Activated T-cell treated with anti-CD3 and anti-CD28 coated beads, Interleukin-2, amount 50 U/mL, for 24 hours (primary cell): ENCODE results near the gene TRMU.
A peak's percentile ranks its signal among the peaks of the same experiment; 100 is the strongest.

ENCODE experiments used
- DNase-seq: peaks from one replicate; pipeline ENCODE4 v3.0.0-alpha.2; 2020
- H3K27ac Mint-ChIP-seq: 2 replicates; pipeline ENCODE4 v1.8.0; 2020; ENCODE audit warnings: mild to moderate bottlenecking, mixed read lengths
- H3K27me3 Mint-ChIP-seq: 2 replicates; pipeline ENCODE4 v1.8.0; 2020; ENCODE audit warnings: mixed read lengths
- H3K36me3 Mint-ChIP-seq: 2 replicates; pipeline ENCODE4 v1.8.0; 2020; ENCODE audit warnings: low read depth, mixed read lengths
- H3K4me1 Mint-ChIP-seq: 2 replicates; pipeline ENCODE4 v1.8.0; 2020; ENCODE audit warnings: low read depth, mixed read lengths
- H3K4me3 Mint-ChIP-seq: 2 replicates; pipeline ENCODE4 v1.8.0; 2020; ENCODE audit warnings: mild to moderate bottlenecking, moderate library complexity, mixed read lengths
- H3K9me3 Mint-ChIP-seq: 2 replicates; pipeline ENCODE4 v1.8.0; 2020; ENCODE audit warnings: mixed read lengths

The TRMU gene

DNA sequence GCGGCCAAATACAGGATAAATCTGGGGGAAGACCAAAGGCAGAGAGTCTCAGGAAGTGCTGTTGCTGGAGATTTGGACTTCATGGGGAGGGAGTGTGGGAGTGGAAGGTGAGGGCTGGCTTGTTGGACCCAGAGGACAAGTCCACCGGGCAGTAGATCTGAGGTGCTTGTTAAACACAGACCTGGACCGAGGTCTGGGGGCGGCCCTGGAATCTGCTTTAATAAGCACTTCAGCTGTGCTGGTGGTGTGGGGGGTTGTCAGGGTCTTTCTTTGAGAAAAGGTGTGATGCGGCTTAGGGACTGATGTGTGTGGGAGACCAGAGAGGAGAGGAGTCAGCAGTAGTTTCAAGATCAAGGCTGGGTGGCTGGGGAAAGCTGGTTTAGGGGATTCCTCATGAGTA, 4.4 kb downstream of the TRMU start:
- DNase-seq, result no peak
- Mint-ChIP-seq H3K9me3 (no peaks in the 10 kb centered on the region), H3K4me3 (no peak overlapping the region), H3K27ac (no peak overlapping the region), H3K36me3 (peaks cover 88% of the 10 kb centered on the region), H3K4me1 (peaks cover 35% of the 10 kb centered on the region), H3K27me3 (no peaks in the 10 kb centered on the region)

GRCh38 chr22:46340676-46341075, 5.2 kb downstream of the TRMU start:
- no peaks in the 10 kb centered on the region for H3K9me3 Mint-ChIP-seq
- no peaks in the 10 kb centered on the region for H3K27me3 Mint-ChIP-seq
- H3K4me3 Mint-ChIP-seq, result no peak overlapping the region
- H3K4me1 Mint-ChIP-seq, result peaks cover 32% of the 10 kb centered on the region
- DNase-seq, result no peak
- peaks cover 92% of the 10 kb centered on the region for H3K36me3 Mint-ChIP-seq
- no peak overlapping the region for H3K27ac Mint-ChIP-seq

DNA sequence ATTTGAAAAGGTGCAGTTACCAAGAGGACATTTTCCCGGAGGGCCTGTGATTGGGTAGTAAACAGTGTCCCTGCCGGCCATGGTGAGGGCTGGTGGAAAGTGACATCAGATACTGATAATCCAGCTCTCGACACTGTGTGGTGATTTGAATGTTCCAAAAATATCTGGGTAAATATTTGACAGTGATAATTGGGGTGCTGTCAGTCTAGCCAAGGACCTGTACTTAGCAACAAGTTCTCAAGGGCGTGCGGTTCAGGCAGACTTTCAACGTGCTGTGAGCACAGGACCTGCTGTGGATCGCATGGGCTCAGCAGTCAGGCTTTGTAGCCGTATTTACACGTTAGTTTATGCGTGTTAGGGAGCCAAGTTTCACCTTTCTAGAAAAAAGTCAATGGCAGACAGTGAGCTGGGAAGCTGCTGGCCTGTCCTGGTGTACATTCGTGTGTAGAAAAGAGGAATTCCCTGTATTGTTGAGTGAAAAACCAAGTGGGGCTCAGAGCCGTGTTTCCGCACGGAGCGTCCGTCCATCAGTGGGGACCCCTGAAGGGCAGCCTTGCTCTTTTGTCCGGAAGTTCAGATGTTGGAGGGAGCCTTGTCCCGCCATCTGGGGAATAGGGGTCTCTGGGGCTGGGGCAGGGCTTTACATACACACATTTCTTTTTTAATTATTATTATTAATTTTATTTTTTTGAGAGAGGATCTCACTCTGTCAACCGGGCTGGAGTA, 11.3 kb downstream of the TRMU start:
- no peak for DNase-seq
- no peak overlapping the region for H3K4me3 Mint-ChIP-seq
- no peaks in the 10 kb centered on the region for H3K9me3 Mint-ChIP-seq
- peaks cover 99% of the 10 kb centered on the region for H3K36me3 Mint-ChIP-seq
- no peak overlapping the region for H3K27ac Mint-ChIP-seq
- no peaks in the 10 kb centered on the region for H3K4me1 Mint-ChIP-seq
- no peaks in the 10 kb centered on the region for H3K27me3 Mint-ChIP-seq

GRCh38 chr22:46347646-46348045, 12.1 kb downstream of the TRMU start:
- Mint-ChIP-seq H3K27ac (no peak overlapping the region), H3K9me3 (no peaks in the 10 kb centered on the region), H3K36me3 (peaks cover 99% of the 10 kb centered on the region), H3K27me3 (no peaks in the 10 kb centered on the region), H3K4me3 (no peak overlapping the region), H3K4me1 (peaks cover 2% of the 10 kb centered on the region)
- no peak for DNase-seq

GRCh38 chr22:46348099-46348695, 12.7 kb downstream of the TRMU start:
- no peak overlapping the region for H3K4me3 Mint-ChIP-seq
- peaks cover 3% of the 10 kb centered on the region for H3K4me1 Mint-ChIP-seq
- no peak overlapping the region for H3K27ac Mint-ChIP-seq
- H3K27me3 Mint-ChIP-seq, result no peaks in the 10 kb centered on the region
- DNase-seq, result no peak
- H3K36me3 Mint-ChIP-seq, result peaks cover 99% of the 10 kb centered on the region
- H3K9me3 Mint-ChIP-seq, result no peaks in the 10 kb centered on the region

GRCh38 chr22:46349238-46349637, 13.7 kb downstream of the TRMU start:
- DNase-seq, result no peak
- peaks cover 3% of the 10 kb centered on the region for H3K4me1 Mint-ChIP-seq
- peaks cover 99% of the 10 kb centered on the region for H3K36me3 Mint-ChIP-seq

DNA sequence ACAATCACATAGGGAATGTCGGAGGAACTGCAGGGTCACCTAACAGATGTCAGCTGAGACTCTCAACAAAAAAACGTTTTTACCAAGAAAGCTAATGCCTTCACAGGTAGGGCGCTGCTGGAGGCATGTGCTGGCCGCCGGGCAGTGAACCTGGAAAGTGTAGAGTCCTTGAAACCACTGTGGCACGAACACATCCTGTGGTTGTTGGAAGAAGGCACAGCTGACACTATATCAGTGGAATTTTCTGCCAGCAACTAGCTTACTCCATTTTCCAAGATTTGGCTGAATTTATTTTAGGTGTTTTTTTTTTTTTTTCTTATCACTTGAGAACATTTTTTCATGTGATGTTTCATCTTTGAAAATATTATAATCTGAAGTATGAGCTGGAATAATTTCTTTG, 14.2 kb downstream of the TRMU start:
- Mint-ChIP-seq H3K27me3 (no peaks in the 10 kb centered on the region), H3K36me3 (peaks cover 99% of the 10 kb centered on the region), H3K4me3 (no peak overlapping the region), H3K27ac (no peak overlapping the region), H3K9me3 (no peaks in the 10 kb centered on the region), H3K4me1 (peaks cover 3% of the 10 kb centered on the region)
- no peak for DNase-seq

More at GRCh38 chr22:46349238-46349637, 13.7 kb downstream of the TRMU start:
- Mint-ChIP-seq H3K9me3 (no peaks in the 10 kb centered on the region), H3K4me3 (no peak overlapping the region), H3K27ac (no peak overlapping the region), H3K27me3 (no peaks in the 10 kb centered on the region)

- no peaks in the 10 kb centered on the region for H3K9me3 Mint-ChIP-seq
- H3K4me3 Mint-ChIP-seq, result no peak overlapping the region
- H3K27me3 Mint-ChIP-seq, result no peaks in the 10 kb centered on the region
- no peak for DNase-seq
- peaks cover 99% of the 10 kb centered on the region for H3K36me3 Mint-ChIP-seq
- no peak overlapping the region for H3K27ac Mint-ChIP-seq
- peaks cover 3% of the 10 kb centered on the region for H3K4me1 Mint-ChIP-seq
These were observed 14.6 kb downstream of the TRMU start for GRCh38 chr22:46350121-46350520.

DNA sequence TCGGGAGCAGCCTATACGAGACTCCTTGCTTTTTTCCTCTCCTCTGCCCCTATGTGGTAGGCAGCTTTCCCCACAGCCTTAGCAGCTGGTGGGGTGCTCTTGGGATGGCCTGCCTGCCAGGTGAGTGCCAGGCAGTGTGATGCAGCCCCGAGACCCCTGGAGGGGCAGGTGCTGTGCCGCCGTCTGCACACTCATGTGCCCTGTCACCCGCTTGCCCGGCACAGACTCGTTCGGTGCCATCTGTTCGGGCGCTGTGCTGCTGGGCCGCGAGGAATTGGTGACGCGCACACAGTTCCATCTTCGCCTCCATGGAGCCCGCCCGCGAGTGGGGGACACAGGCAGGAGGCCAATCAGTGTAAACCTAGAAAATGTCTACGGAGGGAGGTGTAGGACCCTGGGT, 15.1 kb downstream of the TRMU start:
- H3K4me1 Mint-ChIP-seq, result peaks cover 3% of the 10 kb centered on the region
- peaks cover 99% of the 10 kb centered on the region for H3K36me3 Mint-ChIP-seq
- H3K27me3 Mint-ChIP-seq, result no peaks in the 10 kb centered on the region
- no peak overlapping the region for H3K4me3 Mint-ChIP-seq
- H3K27ac Mint-ChIP-seq, result no peak overlapping the region
- no peaks in the 10 kb centered on the region for H3K9me3 Mint-ChIP-seq
- no peak for DNase-seq

- H3K4me3 Mint-ChIP-seq, result no peak overlapping the region
- H3K9me3 Mint-ChIP-seq, result no peaks in the 10 kb centered on the region
- H3K27ac Mint-ChIP-seq, result no peak overlapping the region
- H3K36me3 Mint-ChIP-seq, result peaks cover 99% of the 10 kb centered on the region
- no peaks in the 10 kb centered on the region for H3K27me3 Mint-ChIP-seq
- peaks cover 3% of the 10 kb centered on the region for H3K4me1 Mint-ChIP-seq
- DNase-seq, result no peak
These were observed 15.7 kb downstream of the TRMU start for GRCh38 chr22:46351131-46351735.

DNA sequence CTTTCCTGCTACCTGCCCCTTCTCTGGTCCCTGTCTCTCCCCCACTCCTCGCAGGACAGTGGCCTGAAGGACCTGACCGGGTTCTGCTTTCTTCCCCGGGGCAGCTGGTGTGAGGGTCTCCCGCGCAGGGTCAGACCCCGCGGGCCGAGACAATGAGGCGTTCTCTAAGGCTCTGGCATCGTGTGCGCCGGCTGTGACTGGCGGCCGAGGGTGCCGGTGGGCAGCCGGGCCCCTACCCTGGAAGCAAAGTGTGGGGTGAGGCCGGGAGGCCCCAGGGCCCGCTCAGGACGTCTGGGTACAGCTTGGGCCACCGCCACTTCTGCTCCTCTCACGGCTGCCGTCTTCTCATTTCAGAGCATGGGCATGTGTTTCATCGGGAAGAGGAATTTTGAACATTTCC, 16.3 kb downstream of the TRMU start:
- H3K4me3 Mint-ChIP-seq, result no peak overlapping the region
- no peak overlapping the region for H3K27ac Mint-ChIP-seq
- no peaks in the 10 kb centered on the region for H3K27me3 Mint-ChIP-seq
- peaks cover 99% of the 10 kb centered on the region for H3K36me3 Mint-ChIP-seq
- no peak for DNase-seq
- no peaks in the 10 kb centered on the region for H3K9me3 Mint-ChIP-seq
- peaks cover 3% of the 10 kb centered on the region for H3K4me1 Mint-ChIP-seq

DNA sequence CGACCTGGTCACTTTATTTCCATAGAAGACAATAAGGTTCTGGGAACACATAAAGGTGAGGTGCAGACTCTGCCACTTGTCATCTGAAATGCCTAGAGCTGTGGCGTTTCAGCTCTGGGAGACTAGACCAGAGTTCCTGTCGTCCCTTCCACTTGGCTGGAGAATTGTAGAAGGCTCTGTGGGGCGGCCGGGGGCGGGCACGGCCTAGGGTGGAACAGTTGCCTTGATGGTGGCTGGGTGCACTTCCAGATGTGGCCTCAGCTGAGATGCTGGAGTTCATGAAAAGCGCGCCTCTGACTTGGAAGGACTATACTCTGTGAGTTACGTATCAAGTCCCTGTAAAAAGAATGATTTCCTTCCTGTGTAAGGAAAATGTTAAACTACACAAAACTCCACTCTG, 16.8 kb downstream of the TRMU start:
- Mint-ChIP-seq H3K36me3 (peaks cover 99% of the 10 kb centered on the region), H3K27me3 (no peaks in the 10 kb centered on the region), H3K4me3 (no peak overlapping the region), H3K4me1 (peaks cover 3% of the 10 kb centered on the region), H3K27ac (peak overlapping the region; percentile 6), H3K9me3 (no peaks in the 10 kb centered on the region)
- DNase-seq, result no peak

DNA sequence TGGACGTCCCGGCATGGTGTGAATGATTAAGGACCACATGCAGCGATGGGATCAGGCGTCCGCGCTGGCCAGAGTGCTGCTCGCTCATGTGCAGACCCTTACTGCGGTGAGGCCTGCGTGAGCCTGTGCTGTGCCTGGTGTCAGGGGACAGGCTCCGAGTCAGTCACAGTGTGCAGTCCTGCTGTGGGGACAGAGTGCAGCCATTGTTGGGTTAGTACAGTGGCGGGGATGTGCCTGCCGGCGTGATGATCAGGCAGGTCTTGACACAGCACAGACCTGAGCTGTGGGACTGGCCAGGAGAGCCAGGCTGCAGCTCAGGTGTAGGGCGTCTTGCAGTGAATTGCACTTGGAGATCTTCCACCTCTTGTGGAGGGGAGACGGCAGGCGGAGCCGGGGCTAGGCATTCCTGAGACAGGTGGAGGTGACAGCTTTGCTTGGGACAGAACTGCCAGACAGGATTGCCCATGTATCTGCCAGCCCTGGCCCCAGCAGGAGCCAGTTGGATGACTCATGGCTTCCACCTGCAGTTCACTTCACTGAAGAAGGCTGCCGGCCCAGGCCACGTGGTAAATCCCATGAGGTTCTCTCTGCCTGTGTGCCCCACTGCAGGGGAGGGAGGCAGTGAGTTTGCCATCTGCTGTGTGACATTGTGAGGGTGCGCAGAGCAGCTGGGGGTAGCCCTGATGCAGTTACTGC, 17.3 kb downstream of the TRMU start:
- H3K9me3 Mint-ChIP-seq, result no peaks in the 10 kb centered on the region
- H3K4me1 Mint-ChIP-seq, result peaks cover 3% of the 10 kb centered on the region
- H3K4me3 Mint-ChIP-seq, result no peak overlapping the region
- H3K27me3 Mint-ChIP-seq, result no peaks in the 10 kb centered on the region
- DNase-seq, result no peak
- H3K27ac Mint-ChIP-seq, result peak overlapping the region; percentile 6
- peaks cover 97% of the 10 kb centered on the region for H3K36me3 Mint-ChIP-seq

DNA sequence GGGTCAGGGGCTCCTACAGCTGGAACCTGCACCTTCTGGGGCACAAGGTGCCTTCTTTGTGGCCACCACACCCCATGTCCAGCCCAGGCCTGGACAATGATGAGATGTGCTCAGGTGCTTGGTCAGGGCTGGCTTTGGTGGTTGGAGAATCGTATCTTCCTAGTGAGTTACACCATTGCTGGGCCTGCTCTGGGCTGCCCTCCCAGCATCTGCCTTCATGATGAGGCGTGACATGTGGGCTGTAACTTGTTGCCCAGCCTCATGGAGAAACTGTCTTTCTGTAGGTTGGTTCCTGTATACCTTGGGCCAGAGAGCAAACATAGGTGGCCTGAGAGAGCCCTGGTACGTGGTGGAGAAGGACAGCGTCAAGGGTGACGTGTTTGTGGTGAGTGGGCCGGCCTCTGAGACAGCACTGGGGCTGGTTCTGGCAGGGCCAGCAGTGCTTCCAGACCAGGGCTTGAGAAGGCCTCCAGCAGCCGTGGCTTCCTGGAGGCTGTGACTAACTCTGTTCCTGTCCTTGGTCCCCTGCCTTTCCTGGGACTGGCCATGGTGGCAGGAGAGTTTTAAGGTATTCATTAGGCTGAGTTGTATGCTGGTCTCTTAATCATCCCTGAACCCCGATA, 18.1 kb downstream of the TRMU start:
- H3K27ac Mint-ChIP-seq, result peak overlapping the region; percentile 44
- H3K36me3 Mint-ChIP-seq, result peaks cover 95% of the 10 kb centered on the region
- no peak for DNase-seq
- no peaks in the 10 kb centered on the region for H3K27me3 Mint-ChIP-seq
- peaks cover 3% of the 10 kb centered on the region for H3K4me1 Mint-ChIP-seq
- H3K4me3 Mint-ChIP-seq, result no peak overlapping the region
- no peaks in the 10 kb centered on the region for H3K9me3 Mint-ChIP-seq
